ENCODE measurements around the gene CMTM1. TPM values are rescaled to one million over a fixed set of nuclear protein-coding genes. Genes with fewer than 3 reads are reported as not detected.

Gene CMTM1
- total RNA-seq, 4 donors from 2014 or later = 0.89 TPM; not detected in 3

DNA sequence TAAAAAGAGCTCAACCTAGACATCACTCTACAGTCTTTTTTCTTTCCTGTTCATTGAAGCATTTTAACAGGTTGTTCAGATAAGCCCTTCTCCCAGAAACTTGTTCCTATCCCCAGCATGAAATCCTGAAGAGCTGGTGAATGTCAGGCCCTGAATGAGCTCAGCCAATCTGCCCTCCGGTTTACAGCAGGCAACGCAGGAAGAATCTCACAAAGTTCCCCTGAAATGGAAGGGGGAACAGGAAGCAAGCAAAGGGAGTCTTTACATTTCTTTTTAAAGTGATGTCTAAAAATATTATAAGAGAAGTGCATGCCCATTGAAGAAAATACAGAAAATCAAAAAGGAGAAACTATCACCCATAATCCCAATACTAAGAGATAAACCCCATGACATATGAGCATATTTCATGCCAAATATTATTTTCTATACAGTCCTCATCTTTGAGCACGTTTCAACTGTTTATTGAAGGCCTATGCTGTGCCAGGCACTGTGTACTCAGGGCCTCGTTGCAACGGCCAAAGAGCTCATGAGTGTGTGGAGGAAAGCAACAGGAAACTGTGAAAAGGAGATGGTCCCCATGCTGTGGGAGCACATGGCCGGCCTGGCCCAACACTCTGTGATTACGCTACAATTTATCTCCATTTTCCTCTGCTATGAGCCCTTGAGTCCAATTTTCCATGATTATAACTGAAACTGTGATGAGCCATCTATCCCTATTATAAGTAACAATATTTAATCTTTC, 22.1 kb upstream of the CMTM1 start:
- no peak for ATAC-seq
- H3K9me3 ChIP-seq = no peaks in the 10 kb centered on the region
- TF ChIP-seq EP300 (IDR thresholded peaks at IDR 0.05) = no peak
- no peak for TF ChIP-seq POLR2AphosphoS5 (IDR thresholded peaks at IDR 0.05)
- H3K27me3 ChIP-seq = no peaks in the 10 kb centered on the region
- WGBS, 2 donors (ENCODE audit: low coverage in 1 of 2) = 55 to 60% methylated on average over 5 to 7 of the region's 7 CpGs
- no peak overlapping the region for H3K27ac ChIP-seq
- peaks cover 0 to 21% (median 7%) of the 10 kb centered on the region in 3 donors for H3K4me1 ChIP-seq
- peaks cover 0 to 84% of the 10 kb centered on the region in 2 donors for H3K36me3 ChIP-seq
- no peak overlapping the region for H3K4me3 ChIP-seq

- peak overlapping the region in 3 of 4 donors; percentile 92 to 97 (median 93) for H3K27ac ChIP-seq
- no peaks in the 10 kb centered on the region for H3K27me3 ChIP-seq
- H3K4me3 ChIP-seq = no peak overlapping the region
- peaks cover 0 to 45% (median 17%) of the 10 kb centered on the region in 3 donors for H3K4me1 ChIP-seq
- no peak for ATAC-seq
- no peaks in the 10 kb centered on the region for H3K9me3 ChIP-seq
- H3K36me3 ChIP-seq = peaks cover 0 to 56% of the 10 kb centered on the region in 2 donors
- TF ChIP-seq CTCF (IDR thresholded peaks at IDR 0.05) (no peak), POLR2A (IDR thresholded peaks at IDR 0.05) (no peak), POLR2AphosphoS5 (IDR thresholded peaks at IDR 0.05) (no peak), EP300 (IDR thresholded peaks at IDR 0.05) (no peak)
- 63 to 94% methylated on average over 2 to 4 of the region's 5 CpGs for WGBS, 2 donors (ENCODE audit: low coverage in 1 of 2)
These were observed 18.9 kb upstream of the CMTM1 start for GRCh38 chr16:66547101-66547989.

DNA sequence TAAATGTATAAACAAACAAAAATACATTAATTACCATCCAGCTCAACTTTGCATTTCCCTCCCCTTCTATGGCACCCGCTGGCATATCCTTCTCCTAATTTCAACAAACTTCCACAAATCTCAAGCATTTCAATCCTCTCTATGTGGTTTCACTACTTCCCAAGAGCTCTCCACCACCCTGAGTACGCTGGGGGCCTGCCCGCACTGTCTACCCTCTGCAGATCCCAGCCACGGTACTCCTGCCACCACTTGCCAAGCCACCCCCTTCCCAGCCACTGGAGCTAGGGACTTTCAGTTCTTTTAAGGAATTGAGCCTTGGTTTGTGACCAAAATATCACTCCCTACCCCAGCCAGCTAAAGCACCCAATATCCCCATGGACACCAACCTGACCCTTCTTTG, 18.2 kb upstream of the CMTM1 start:
- H3K4me3 ChIP-seq = no peak overlapping the region
- no peak for ATAC-seq
- peaks cover 0 to 51% (median 17%) of the 10 kb centered on the region in 3 donors for H3K4me1 ChIP-seq
- TF ChIP-seq POLR2A (IDR thresholded peaks at IDR 0.05) (no peak), EP300 (IDR thresholded peaks at IDR 0.05) (no peak), POLR2AphosphoS5 (IDR thresholded peaks at IDR 0.05) (no peak), CTCF (IDR thresholded peaks at IDR 0.05) (no peak)
- 82 to 91% methylated on average over 3 to 4 of the region's 4 CpGs for WGBS, 2 donors (ENCODE audit: low coverage in 1 of 2)
- no peaks in the 10 kb centered on the region for H3K9me3 ChIP-seq
- H3K27me3 ChIP-seq = no peaks in the 10 kb centered on the region
- H3K36me3 ChIP-seq = peaks cover 0 to 49% of the 10 kb centered on the region in 2 donors
- peak overlapping the region in 3 of 4 donors; percentile 92 to 97 (median 93) for H3K27ac ChIP-seq

DNA sequence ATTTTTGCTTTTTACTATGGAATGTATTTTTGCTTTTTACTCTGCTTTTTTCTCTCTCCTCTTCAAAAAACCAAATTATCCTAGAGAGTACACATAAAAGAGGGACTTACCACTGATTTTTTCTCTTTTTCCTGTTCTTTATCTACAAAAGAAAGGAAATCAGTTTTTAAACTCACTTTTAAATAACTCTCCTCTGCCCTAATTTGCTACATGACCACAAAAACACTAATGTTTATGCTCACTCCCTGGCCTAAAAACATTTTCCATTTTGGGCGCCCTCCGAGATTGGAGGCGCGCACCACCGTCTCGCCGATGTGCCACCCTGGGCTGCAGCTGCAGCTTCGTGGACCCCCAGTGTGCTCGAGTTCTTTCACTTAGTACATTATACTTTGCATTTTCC, 17.4 kb upstream of the CMTM1 start:
- 38 to 44% methylated on average over 9 of the region's 9 CpGs for whole genome bisulfite sequencing, 2 donors (ENCODE audit: low coverage in 1 of 2)
- H3K9me3 ChIP-seq = no peaks in the 10 kb centered on the region
- ATAC-seq = no peak
- H3K27ac ChIP-seq = peak overlapping the region; percentile 92 to 98 (median 95)
- peaks cover 0 to 59% (median 23%) of the 10 kb centered on the region in 3 donors for H3K4me1 ChIP-seq
- TF ChIP-seq CTCF (IDR thresholded peaks at IDR 0.05) (no peak), POLR2AphosphoS5 (IDR thresholded peaks at IDR 0.05) (no peak), POLR2A (IDR thresholded peaks at IDR 0.05) (no peak), EP300 (IDR thresholded peaks at IDR 0.05) (no peak)
- no peaks in the 10 kb centered on the region for H3K27me3 ChIP-seq
- peak overlapping the region; percentile 68 to 93 for H3K4me3 ChIP-seq
- H3K36me3 ChIP-seq = peaks cover 0 to 41% of the 10 kb centered on the region in 2 donors

Data from gastroesophageal sphincter (tissue), 4 donors.